ENCODE results near the gene HUNK. TPM values are rescaled to one million over a fixed set of nuclear protein-coding genes. Genes with fewer than 3 reads are reported as not detected.

HUNK gene
- total and polyA plus RNA-seq, 2 donors from 2014 or later = 2.7 to 17.2 TPM

- no peaks in the 10 kb centered on the region for H3K9me3 ChIP-seq (ENCODE audit: control insufficient read depth in 2 of 3, insufficient read depth in 1 of 3, low read length in 3 of 3)
- DNase-seq (no peak), FAIRE-seq (no peak)
- H3K27ac ChIP-seq (ENCODE audit: low read depth in 2 of 2, low read length in 2 of 2) = peak overlapping the region; percentile 53 to 61
- intact Hi-C loops (cut with DNase I) = no loop called here
- H3K36me3 ChIP-seq (ENCODE audit: control insufficient read depth in 2 of 3, insufficient read depth in 3 of 3, low read length in 3 of 3) = no peaks in the 10 kb centered on the region
- no peak overlapping the region for H3K9ac ChIP-seq (ENCODE audit: low read length in 3 of 3)
- H3K4me1 ChIP-seq (ENCODE audit: control insufficient read depth in 2 of 3, insufficient read depth in 2 of 3, low read depth in 1 of 3, low read length in 3 of 3) = peaks cover 0 to 7% (median under 1%) of the 10 kb centered on the region in 3 donors
- no peak for TF ChIP-seq CTCF (IDR thresholded peaks at IDR 0.05; ENCODE audit: borderline replicate concordance, extremely low read depth, insufficient read depth)
- H3K4me3 ChIP-seq (ENCODE audit: low read length in 3 of 3) = no peak overlapping the region
- H3K27me3 ChIP-seq (ENCODE audit: control insufficient read depth, insufficient read depth, low read length) = no peaks in the 10 kb centered on the region
These were observed 16.6 kb downstream of the HUNK start for GRCh38 chr21:31889460-31889859.

GRCh38 chr21:31892686-31893085 is 19.9 kb downstream of the HUNK start:
- peak in 1 of 5 donors; percentile 33 for DNase-seq
- H3K9ac ChIP-seq (ENCODE audit: low read length in 3 of 3) = no peak overlapping the region
- intact Hi-C loops (cut with DNase I) = no loop called here
- no peaks in the 10 kb centered on the region for H3K9me3 ChIP-seq (ENCODE audit: control insufficient read depth in 2 of 3, insufficient read depth in 1 of 3, low read length in 3 of 3)
- H3K27me3 ChIP-seq (ENCODE audit: control insufficient read depth, insufficient read depth, low read length) = no peaks in the 10 kb centered on the region
- no peak overlapping the region for H3K4me3 ChIP-seq (ENCODE audit: low read length in 3 of 3)
- peaks cover 0 to 11% (median 2%) of the 10 kb centered on the region in 3 donors for H3K4me1 ChIP-seq (ENCODE audit: control insufficient read depth in 2 of 3, insufficient read depth in 2 of 3, low read depth in 1 of 3, low read length in 3 of 3)
- H3K36me3 ChIP-seq (ENCODE audit: control insufficient read depth in 2 of 3, insufficient read depth in 3 of 3, low read length in 3 of 3) = no peaks in the 10 kb centered on the region
- TF ChIP-seq CTCF (IDR thresholded peaks at IDR 0.05; ENCODE audit: borderline replicate concordance, extremely low read depth, insufficient read depth) = no peak
- FAIRE-seq = no peak
- no peak overlapping the region for H3K27ac ChIP-seq (ENCODE audit: low read depth in 2 of 2, low read length in 2 of 2)

GRCh38 chr21:31893851-31894415 is 21.1 kb downstream of the HUNK start:
- no peaks in the 10 kb centered on the region for H3K9me3 ChIP-seq (ENCODE audit: control insufficient read depth in 2 of 3, insufficient read depth in 1 of 3, low read length in 3 of 3)
- TF ChIP-seq CTCF (IDR thresholded peaks at IDR 0.05; ENCODE audit: borderline replicate concordance, extremely low read depth, insufficient read depth) = no peak
- intact Hi-C loops (cut with DNase I) = no loop called here
- H3K27ac ChIP-seq (ENCODE audit: low read depth in 2 of 2, low read length in 2 of 2) = no peak overlapping the region
- H3K9ac ChIP-seq (ENCODE audit: low read length in 3 of 3) = no peak overlapping the region
- DNase-seq = peak in 1 of 5 donors; percentile 8
- peaks cover 0 to 11% (median 2%) of the 10 kb centered on the region in 3 donors for H3K4me1 ChIP-seq (ENCODE audit: control insufficient read depth in 2 of 3, insufficient read depth in 2 of 3, low read depth in 1 of 3, low read length in 3 of 3)
- FAIRE-seq = no peak
- H3K36me3 ChIP-seq (ENCODE audit: control insufficient read depth in 2 of 3, insufficient read depth in 3 of 3, low read length in 3 of 3) = no peaks in the 10 kb centered on the region
- H3K27me3 ChIP-seq (ENCODE audit: control insufficient read depth, insufficient read depth, low read length) = no peaks in the 10 kb centered on the region
- no peak overlapping the region for H3K4me3 ChIP-seq (ENCODE audit: low read length in 3 of 3)

GRCh38 chr21:31894457-31894856 is 21.6 kb downstream of the HUNK start:
- no peak overlapping the region for H3K27ac ChIP-seq (ENCODE audit: low read depth in 2 of 2, low read length in 2 of 2)
- intact Hi-C loops (cut with DNase I) = no loop called here

More at GRCh38 chr21:31894457-31894856, 21.6 kb downstream of the HUNK start:
- Histone ChIP-seq H3K36me3 (ENCODE audit: control insufficient read depth in 2 of 3, insufficient read depth in 3 of 3, low read length in 3 of 3) (no peaks in the 10 kb centered on the region), H3K4me3 (ENCODE audit: low read length in 3 of 3) (no peak overlapping the region), H3K9ac (ENCODE audit: low read length in 3 of 3) (no peak overlapping the region), H3K4me1 (ENCODE audit: control insufficient read depth in 2 of 3, insufficient read depth in 2 of 3, low read depth in 1 of 3, low read length in 3 of 3) (peaks cover 0 to 12% (median 2%) of the 10 kb centered on the region in 3 donors), H3K9me3 (ENCODE audit: control insufficient read depth in 2 of 3, insufficient read depth in 1 of 3, low read length in 3 of 3) (no peaks in the 10 kb centered on the region), H3K27me3 (ENCODE audit: control insufficient read depth, insufficient read depth, low read length) (no peaks in the 10 kb centered on the region)
- FAIRE-seq = no peak
- DNase-seq = no peak
- TF ChIP-seq CTCF (IDR thresholded peaks at IDR 0.05; ENCODE audit: borderline replicate concordance, extremely low read depth, insufficient read depth) = no peak

Measured in kidney (tissue), 14 donors.